Neural cell (in vitro differentiated cells): ENCODE results near the gene NFIB.

Source experiments
- CTCF ChIP-seq: fragments of 450-650 bp; IDR thresholded peaks from 2 replicates; pipeline ENCODE4 v1.5.1; 2014; ENCODE audit warnings: antibody characterized with exemption, mild to moderate bottlenecking, moderate library complexity; ENCODE audit not compliant: poor library complexity, severe bottlenecking
- EP300 ChIP-seq: fragments of 450-650 bp; conservative IDR thresholded peaks from 2 replicates; pipeline ENCODE4 v1.6.1; 2014; ENCODE audit warnings: antibody characterized with exemption, mild to moderate bottlenecking, moderate library complexity; ENCODE audit not compliant: poor library complexity, severe bottlenecking
- EZH2 ChIP-seq: fragments of 200-600, 300-800 bp; shearing (Covaris generic), sonication (generic); IDR thresholded peaks from 2 replicates; pipeline ENCODE4 v1.6.1; 2014; ENCODE audit warnings: antibody characterized with exemption, low read length, borderline replicate concordance, mild to moderate bottlenecking; ENCODE audit not compliant: insufficient read depth, poor library complexity, severe bottlenecking
- POLR2AphosphoS5 ChIP-seq: IDR thresholded peaks from 2 replicates; pipeline ENCODE4 v1.6.1; 2012
- RAD21 ChIP-seq: fragments of 450-650 bp; conservative IDR thresholded peaks from 2 replicates; pipeline ENCODE4 v1.6.1; 2014; ENCODE audit warnings: antibody characterized with exemption, mild to moderate bottlenecking, moderate library complexity
- REST ChIP-seq: IDR thresholded peaks from 2 replicates; pipeline ENCODE4 v1.6.1; 2012; ENCODE audit warnings: borderline replicate concordance
- SMC3 ChIP-seq: fragments of 450-650 bp; conservative IDR thresholded peaks from 2 replicates; pipeline ENCODE4 v1.6.1; 2014; ENCODE audit warnings: antibody characterized with exemption, mild to moderate bottlenecking, moderate library complexity; ENCODE audit not compliant: poor library complexity
- TAF1 ChIP-seq: IDR thresholded peaks from 2 replicates; pipeline ENCODE4 v1.6.1; 2012; ENCODE audit warnings: low read depth

- TF ChIP-seq CTCF (no peak), TAF1 (no peak), EP300 (no peak), POLR2AphosphoS5 (no peak), EZH2 (no peak), REST (no peak), RAD21 (no peak), SMC3 (no peak)
These were observed 116.5 kb downstream of the NFIB start for GRCh38 chr9:14197325-14197858.
